GM18505 (cell line): ENCODE data around the gene TRIM8.
"Not testable (repeated sequence)": the region's sequence is repeated elsewhere in the genome, so short reads cannot be mapped to it uniquely, and the experiment has no call there.

Source experiments
- ATAC-seq: cut with Tn5 transposase; IDR thresholded peaks from one replicate; pipeline ENCODE4 v1.9.1; 2021; ENCODE audit not compliant: unreplicated experiment
- POLR2A ChIP-seq: IDR thresholded peaks from 4 replicates; pipeline ENCODE4 v1.6.1; 2011; ENCODE audit warnings: borderline replicate concordance; ENCODE audit not compliant: insufficient read depth, insufficient read length; ENCODE audit errors: extremely low read depth

Gene TRIM8

DNA sequence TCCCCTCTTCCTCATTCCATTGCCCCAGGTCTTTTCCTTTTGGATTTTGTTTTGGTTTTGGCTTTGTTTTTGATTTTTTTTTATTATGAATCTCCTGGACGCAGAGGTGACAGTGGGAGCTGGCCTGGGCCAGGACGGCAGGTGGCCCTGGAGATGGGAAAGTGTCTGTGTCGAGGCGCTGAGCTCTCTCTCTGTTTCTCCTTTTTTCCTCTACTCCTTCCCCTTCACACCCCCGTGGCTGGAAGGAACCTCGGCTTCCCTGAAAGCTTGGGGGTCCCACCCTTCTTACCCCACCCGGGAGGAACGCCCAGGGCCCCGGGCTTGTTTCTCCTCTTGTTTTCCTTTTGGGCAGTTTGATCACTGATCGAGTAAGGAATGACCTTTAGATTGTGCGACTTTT is 13.2 kb downstream of the TRIM8 start:
- ATAC-seq, result no peak
- no peak for TF ChIP-seq POLR2A

DNA sequence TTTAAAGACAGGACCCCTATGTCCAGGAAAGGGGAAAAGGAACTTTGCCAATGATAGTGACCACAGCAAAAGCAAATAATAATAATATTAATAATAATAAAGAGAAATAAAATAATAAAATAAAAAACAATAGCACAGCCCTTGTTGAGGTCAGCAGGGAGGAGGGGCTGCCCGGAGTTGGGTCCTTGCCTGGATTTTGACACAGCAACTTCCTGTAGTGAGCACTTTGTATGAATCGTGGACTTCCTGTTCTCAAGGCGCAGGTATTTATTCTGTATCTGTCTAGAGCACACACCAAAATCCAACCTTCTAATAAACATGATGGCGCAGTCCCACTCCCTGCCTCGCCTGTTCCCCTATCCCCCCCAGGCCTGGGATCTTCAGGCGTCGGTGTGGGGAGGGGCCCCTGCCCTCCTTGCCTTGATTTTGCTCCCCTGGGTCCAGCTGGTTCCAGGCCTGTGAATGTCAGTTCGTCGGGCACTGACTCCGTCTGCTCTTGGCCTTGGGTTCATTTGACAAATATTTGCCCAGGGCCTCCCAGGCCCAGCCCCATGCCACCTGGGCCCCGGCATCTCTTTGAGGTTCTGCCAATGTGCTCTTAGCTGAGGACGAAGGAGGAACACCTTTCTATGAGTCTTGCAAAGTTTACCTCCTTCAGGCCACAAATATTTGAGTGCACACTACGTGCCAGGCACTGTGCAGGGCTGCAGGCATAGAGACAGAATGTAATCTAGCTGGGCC is 13.9 kb downstream of the TRIM8 start:
- no peak for TF ChIP-seq POLR2A
- ATAC-seq, result no peak

DNA sequence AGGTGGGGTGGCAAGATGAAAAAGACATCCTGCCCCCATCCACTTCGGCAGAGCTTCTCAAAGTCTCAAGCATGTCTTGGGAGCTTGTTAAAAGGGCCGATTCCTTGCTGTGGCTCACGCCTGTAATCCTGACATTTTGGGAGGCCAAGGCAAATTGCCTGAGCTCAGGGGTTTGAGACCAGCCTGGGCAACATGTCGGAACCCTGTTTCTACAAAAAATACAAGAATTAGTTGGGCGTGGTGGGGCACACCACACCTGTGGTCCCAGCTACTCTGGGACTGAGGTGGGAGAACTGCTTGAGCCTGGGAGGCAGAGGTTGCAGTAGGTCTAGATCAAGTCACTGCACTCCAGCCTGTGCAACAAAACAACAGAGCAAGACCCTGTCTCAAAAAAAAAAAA is 14.5 kb downstream of the TRIM8 start:
- ATAC-seq, result no peak
- no peak for TF ChIP-seq POLR2A

DNA sequence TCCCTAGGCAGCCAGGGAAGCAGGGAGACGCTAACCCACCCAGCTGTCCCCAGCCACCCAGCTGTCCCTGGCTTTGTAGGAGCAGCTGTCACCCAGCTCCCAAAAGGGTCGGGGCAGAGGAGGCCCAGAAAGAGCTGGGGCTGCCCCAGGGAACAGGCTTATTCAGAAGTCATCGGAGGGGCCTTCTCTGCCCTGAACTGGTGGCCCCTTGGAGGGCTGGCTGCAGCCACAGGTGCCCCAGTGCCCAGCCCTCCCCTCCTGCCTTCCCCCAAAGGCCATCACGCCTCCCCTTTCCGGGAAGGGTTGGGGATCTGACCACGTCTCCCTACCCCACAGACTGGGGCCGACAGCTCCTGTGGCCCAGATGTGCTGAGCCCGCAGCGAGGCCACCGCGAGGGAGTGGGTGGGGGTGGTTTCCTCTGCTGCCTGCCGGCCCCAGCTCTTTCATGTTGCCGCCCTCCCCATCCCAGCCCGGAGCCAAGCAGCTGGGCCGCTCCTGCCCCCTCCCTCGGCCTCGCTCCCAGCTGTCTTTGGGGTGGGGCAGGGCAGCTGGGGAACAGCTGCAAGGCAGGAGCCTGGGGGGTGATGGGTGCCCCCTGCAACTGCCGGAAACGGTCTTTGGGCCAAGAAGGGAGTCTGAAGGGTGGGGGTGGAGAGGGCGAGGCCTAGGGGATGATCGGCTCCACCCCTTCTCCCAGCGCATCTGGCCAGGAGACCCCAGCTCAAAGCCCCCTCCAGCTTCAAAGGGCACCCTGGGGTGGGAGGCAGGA is 16.8 kb downstream of the TRIM8 start:
- ATAC-seq, result peak; percentile 75
- TF ChIP-seq POLR2A, result peak; percentile 53

DNA sequence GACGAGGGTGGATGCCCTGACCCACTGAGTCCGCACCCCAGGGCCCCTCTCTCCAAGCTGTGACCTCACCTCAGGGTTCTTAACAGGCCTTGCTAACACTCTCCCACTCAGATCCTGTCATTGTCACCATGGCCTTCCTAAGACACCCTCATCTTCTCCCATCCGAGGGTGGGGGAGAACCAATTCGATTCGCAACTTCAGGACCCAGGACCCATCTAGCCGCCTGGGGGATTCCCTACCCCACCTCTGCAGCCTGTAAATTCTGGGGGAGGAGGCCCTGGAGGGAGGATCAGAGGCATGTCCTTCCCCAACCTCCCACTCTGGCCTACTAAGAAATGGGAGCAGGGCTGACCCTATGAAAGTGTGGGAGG is 17.4 kb downstream of the TRIM8 start:
- ATAC-seq, result no peak
- no peak for TF ChIP-seq POLR2A

DNA sequence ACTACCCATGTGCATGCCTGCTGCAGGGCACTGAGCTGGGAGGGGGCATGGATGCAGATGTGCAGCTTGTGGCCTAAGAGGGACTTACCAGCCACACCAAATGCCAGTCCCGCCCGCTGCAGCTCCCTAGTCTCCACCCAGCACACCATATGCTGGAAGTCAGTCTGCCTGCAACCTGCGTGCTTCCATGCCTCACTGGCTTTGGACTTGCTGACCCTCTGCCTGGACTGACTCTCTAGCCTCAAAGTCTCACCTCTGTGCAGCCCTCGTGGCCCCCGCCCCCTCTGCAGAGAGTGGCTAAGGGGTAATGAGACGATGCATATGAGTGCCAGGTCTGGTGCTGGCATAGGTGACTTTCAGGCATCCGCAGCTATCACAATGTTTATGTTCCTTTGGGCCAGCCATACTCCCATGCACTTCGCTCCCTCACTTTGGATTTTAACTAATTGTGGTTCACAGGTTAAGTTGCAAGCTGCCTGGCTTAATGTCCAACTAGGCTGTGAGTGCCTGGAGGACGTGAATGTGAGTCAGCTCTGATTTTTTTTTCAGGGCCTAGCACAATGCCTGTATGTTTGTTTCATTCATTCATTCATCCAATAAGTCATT is 21.7 kb downstream of the TRIM8 start:
- no peak for TF ChIP-seq POLR2A
- ATAC-seq, result no peak

DNA sequence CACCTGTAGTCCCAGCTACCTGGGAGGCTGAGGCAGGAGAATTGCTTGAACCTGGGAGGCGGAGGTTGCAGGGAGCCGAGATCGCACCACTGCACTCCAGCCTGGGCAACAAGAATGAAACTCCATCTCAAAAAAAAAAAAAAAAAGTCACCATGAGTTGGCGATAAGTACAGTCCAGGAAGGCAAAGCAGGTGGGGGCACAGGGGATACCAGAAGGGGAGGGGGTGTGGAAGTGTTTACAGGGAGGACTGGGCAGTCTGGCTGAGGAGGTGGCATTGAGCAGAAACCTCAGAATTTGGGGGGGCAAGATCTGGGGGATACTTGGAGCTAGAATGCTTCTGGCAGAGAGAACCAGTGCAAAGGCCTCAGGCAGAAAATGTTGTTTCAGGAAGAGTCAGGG is 23.1 kb downstream of the TRIM8 start:
- ATAC-seq, result not testable (repeated sequence)

DNA sequence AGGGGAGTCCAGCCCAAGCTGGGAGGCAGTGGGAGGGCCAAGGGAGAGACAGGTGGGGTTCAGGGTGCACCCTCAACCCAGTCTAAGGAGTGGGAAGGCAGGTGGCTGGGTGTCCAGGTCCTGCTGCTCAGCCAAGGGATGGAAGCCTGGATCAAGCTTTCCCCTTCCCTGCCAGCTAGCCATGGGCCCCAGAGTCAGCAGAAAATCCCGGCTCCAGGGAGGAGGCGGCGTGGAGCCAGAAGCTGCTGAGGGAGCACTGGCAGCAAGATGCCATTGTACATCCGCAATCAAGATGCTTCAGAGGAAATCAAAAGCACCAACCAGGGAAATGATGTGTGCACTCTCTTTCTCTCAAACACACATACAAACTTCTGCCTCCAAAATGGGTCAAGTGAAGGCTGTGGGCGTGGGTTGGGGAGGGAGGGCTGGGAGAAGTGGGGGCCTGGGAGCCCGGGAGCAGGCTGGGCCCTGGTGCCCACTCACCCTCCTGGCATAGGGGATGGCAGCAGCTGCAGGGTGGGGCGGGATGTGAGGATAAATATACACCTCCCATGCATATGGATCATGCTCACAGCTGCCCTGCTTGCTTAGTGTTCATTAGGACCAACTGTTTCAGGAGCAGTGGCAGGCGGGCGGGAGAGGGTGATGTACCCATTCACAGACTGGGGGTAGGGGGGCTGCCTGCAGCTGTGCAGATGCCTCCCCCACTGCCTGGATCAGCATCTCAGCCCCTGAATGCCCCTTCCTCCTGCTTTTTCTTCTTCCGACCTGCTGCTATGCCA is 24.2 kb downstream of the TRIM8 start:
- TF ChIP-seq POLR2A, result no peak
- ATAC-seq, result no peak

DNA sequence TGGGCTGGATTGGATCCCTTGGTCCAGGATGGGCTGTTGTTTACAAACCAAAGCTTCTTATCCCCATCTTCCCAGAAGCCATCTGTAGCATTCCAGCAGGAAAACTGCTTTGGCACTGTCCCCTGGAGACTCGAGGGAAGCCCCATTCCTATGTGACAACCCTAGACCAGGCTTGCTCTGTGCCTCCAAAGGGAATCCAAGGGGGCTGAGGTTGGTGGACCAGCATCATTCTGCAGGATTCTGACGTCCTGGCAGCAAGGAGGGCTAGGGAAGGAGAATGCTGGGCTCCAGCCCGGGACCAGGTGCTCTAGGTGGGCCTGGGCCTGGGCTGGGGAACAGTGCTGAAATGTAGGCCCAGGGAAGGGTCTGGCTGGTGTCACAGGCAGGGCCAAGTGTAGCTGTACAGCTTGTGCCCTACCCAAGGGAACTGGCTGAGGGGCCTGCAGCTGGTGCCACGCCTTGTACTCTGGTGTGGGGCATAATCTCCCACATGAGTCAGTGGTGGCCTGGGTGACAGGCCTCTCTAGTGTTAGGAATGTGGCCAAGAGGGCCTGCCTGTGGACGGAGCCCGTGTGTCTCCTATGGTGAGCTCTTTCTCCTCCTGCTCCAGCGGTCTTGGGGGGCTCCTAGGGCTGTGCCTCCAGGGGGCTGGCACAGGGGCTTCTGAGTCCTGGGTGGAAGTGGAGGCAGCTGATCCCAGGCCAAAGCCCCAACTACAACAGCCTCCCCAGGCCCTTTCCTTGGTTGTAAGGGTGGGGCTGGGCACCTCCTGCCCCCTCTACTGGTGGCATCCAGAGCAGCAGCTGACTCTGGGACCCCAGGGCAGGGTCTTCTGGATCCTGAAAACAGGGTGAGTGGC is 25.2 kb downstream of the TRIM8 start:
- no peak for TF ChIP-seq POLR2A
- ATAC-seq, result no peak

DNA sequence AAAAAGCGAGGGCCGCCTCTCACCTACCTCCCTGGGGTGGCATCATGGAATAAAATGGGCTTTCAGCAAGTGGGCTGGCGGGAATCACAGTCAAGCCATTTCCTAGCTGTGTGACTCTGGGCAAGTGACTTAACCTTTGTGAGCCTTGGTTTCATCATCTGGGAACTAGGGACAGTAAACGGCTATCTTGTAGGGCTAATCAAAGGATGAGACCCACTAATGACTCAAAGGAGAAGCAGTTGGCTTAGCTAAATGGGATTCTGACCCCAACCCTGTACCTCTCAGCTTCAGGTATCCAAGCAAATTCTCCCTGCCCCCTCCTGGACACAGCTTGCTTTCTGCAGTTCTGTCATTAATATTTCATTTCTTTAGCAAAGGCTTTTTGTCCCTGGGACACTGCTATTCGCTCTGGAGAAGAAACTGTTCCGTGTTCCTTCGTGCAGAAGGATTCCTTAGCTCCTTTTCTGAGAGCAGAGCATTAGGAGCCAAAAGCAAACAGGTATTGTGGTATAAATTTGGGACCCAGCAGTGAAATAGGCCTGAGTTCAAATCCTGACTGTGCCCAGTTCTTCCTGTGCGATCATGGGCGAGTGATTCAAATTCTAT is 25.9 kb downstream of the TRIM8 start:
- ATAC-seq, result no peak
- no peak for TF ChIP-seq POLR2A

DNA sequence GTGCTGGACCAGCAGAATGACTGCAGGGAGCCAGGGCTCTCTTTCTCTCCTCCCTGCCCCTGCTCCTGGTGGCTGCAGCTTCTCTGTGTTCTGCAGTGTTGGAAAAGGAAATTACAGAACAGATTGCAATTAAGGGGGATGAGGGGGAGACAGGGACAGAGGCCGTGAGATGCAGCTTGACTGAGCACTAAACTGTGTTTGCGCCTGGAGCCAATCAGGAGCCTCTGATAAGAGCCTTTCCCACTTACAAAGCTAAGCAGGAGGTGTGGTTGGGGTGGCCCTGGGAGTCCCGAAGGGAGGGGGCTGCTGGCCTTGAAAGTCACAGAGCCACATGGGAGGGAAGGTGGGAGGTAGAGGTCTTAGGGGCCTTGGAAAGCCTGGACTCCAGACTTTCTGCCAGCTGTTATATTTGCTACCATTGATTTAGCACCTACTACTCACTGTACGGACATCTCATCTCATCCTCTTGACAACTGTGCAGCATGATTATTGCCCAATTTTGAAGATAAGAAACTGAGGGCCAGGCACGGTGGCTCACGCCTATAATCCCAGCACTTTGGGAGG is 26.7 kb downstream of the TRIM8 start:
- no peak for TF ChIP-seq POLR2A
- no peak for ATAC-seq

DNA sequence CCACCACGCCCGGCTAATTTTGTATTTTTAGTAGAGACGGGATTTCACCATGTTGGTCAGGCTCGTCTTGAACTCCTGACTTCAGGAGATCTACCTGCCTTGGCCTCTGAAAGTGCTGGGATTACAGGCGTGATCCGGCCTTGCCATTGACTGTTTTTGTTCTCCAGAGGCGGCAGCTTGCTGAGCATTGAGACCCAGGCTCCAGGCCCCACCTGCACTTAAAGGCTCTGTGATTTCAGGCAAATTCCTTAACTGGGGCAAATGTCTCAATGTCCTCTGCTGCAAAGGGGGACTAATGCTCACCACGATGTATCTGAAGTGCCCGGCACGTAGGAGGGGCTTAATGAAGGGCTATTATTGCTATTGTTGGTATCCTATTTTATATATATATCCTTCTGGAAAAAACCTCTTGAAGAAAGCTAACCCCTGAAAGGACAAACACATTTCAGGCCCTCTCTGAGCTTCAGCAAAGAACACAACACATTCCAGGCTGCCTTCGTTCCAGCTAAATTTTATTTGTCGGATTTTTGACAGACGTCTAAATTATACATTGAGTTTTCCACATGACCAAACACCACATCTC is 29.0 kb downstream of the TRIM8 start:
- no peak for ATAC-seq
- no peak for TF ChIP-seq POLR2A
